Liver (tissue), 9 donors: ENCODE data around the gene CNTF. TPM values are rescaled to one million over a fixed set of nuclear protein-coding genes. Genes with fewer than 3 reads are reported as not detected.

Source experiments
- DNase-seq: peaks from one replicate; pipeline ENCODE4 v3.0.0-alpha.2; 2017; ENCODE audit warnings: low spot score
- H3K27ac ChIP-seq, 2 donors: one replicate each; pipeline ENCODE4 v1.7.0; 2013; ENCODE audit warnings: inconsistent platforms in 2 of 2, low read length in 2 of 2, control low read depth in 1 of 2, low read depth in 1 of 2, mild to moderate bottlenecking in 1 of 2
- H3K27me3 ChIP-seq, 4 donors: one replicate each; pipeline versions ENCODE4 v1.6.1 to v1.7.0; 2013; ENCODE audit warnings: low read length in 3 of 4, inconsistent platforms in 1 of 4, mild to moderate bottlenecking in 1 of 4, moderate library complexity in 1 of 4; ENCODE audit not compliant: control insufficient read depth in 4 of 4, insufficient read depth in 4 of 4
- H3K36me3 ChIP-seq, 4 donors: one replicate each; pipeline versions ENCODE4 v1.6.1 to v1.7.0; 2013; ENCODE audit warnings: low read length in 3 of 4, mild to moderate bottlenecking in 3 of 4, low read depth in 1 of 4, moderate library complexity in 1 of 4; ENCODE audit not compliant: control insufficient read depth in 4 of 4, insufficient read depth in 3 of 4
- H3K4me1 ChIP-seq, 4 donors: one replicate each; pipeline versions ENCODE4 v1.6.1 to v1.7.0; 2013; ENCODE audit warnings: low read length in 3 of 4, mild to moderate bottlenecking in 3 of 4, moderate library complexity in 1 of 4; ENCODE audit not compliant: control insufficient read depth in 4 of 4, insufficient read depth in 4 of 4
- H3K4me3 ChIP-seq, 3 donors: one replicate each; pipeline versions ENCODE4 v1.6.1 to v1.7.0; 2013; ENCODE audit warnings: low read length in 3 of 3, control low read depth in 1 of 3, low read depth in 1 of 3, mild to moderate bottlenecking in 1 of 3
- H3K9ac ChIP-seq, 2 donors: one replicate each; pipeline ENCODE4 v1.7.0; 2013; ENCODE audit warnings: low read length in 2 of 2, mild to moderate bottlenecking in 2 of 2, moderate library complexity in 2 of 2, control low read depth in 1 of 2, low read depth in 1 of 2
- H3K9me3 ChIP-seq, 4 donors: one replicate each; pipeline versions ENCODE4 v1.6.1 to v1.7.0; 2013; ENCODE audit warnings: low read length in 3 of 4; ENCODE audit not compliant: control insufficient read depth in 4 of 4
- ATF3 ChIP-seq: IDR thresholded peaks from 2 replicates; pipeline ENCODE4 v1.6.1; 2016; ENCODE audit warnings: antibody characterized with exemption
- CTCF ChIP-seq: fragments of 150-350 bp; IDR thresholded peaks from 2 replicates; pipeline ENCODE4 v1.5.1; 2017; ENCODE audit warnings: improper control_type of control experiment, low read depth, low read length; ENCODE audit not compliant: missing input control
- EGR1 ChIP-seq, 2 donors: IDR thresholded peaks; 2 replicates each; pipeline ENCODE4 v1.6.1; 2016 to 2018; ENCODE audit warnings: antibody characterized with exemption in 2 of 2, low read depth in 2 of 2
- FOXA2 ChIP-seq: IDR thresholded peaks from 2 replicates; pipeline ENCODE4 v1.6.1; 2016; ENCODE audit warnings: antibody characterized with exemption
- GABPA ChIP-seq, 2 donors: IDR thresholded peaks in 1 of 2; conservative IDR thresholded peaks in 1 of 2; 2 replicates each; pipeline ENCODE4 v1.6.1; 2016; ENCODE audit warnings: antibody characterized with exemption in 2 of 2, mild to moderate bottlenecking in 1 of 2, moderate library complexity in 1 of 2
- HNF4A ChIP-seq, 2 donors: conservative IDR thresholded peaks; 2 replicates each; pipeline ENCODE4 v1.6.1; 2016; ENCODE audit warnings: antibody characterized with exemption in 2 of 2, mild to moderate bottlenecking in 2 of 2
- HNF4G ChIP-seq: IDR thresholded peaks from 2 replicates; pipeline ENCODE4 v1.6.1; 2016; ENCODE audit warnings: antibody characterized with exemption
- MAX ChIP-seq: IDR thresholded peaks from 2 replicates; pipeline ENCODE4 v1.6.1; 2016; ENCODE audit warnings: antibody characterized with exemption
- RAD21 ChIP-seq, 2 donors: IDR thresholded peaks; 2 replicates each; pipeline ENCODE4 v1.6.1; 2016; ENCODE audit warnings: antibody characterized with exemption in 2 of 2, mild to moderate bottlenecking in 2 of 2
- REST ChIP-seq: IDR thresholded peaks from 2 replicates; pipeline ENCODE4 v1.6.1; 2016; ENCODE audit warnings: antibody characterized with exemption, mild to moderate bottlenecking
- RXRA ChIP-seq, 2 donors: IDR thresholded peaks; 2 replicates each; pipeline ENCODE4 v1.6.1; 2017 to 2018; ENCODE audit warnings: antibody characterized with exemption in 2 of 2, mild to moderate bottlenecking in 1 of 2
- SP1 ChIP-seq: IDR thresholded peaks from 2 replicates; pipeline ENCODE4 v1.6.1; 2018; ENCODE audit warnings: antibody characterized with exemption, mild to moderate bottlenecking
- TAF1 ChIP-seq: conservative IDR thresholded peaks from 2 replicates; pipeline ENCODE4 v1.6.1; 2016; ENCODE audit warnings: antibody characterized with exemption, mild to moderate bottlenecking
- YY1 ChIP-seq: IDR thresholded peaks from 2 replicates; pipeline ENCODE4 v1.6.1; 2016; ENCODE audit warnings: antibody characterized with exemption, mild to moderate bottlenecking
- WGBS: extraction: QIAGEN DNeasy Blood & Tissue Kit; methylation state at CpG from one replicate; pipeline ENCODE4 v1.1.7; 2013; 5-methylcytosine and 5-hydroxymethylcytosine counted together
- polyA plus RNA-seq, 2 donors: library from polyadenylated mRNA; stranded (reverse) in 1 of 2; unstranded in 1 of 2; fragments of 200-250 nt in 1 of 2; fragments of >200 nt in 1 of 2; fragmentation: Nextera tagmentation in 1 of 2; extraction: Ambion mirVana in 1 of 2; gene quantifications; one replicate each; pipeline versions ENCODE4 v1.2.1 to v1.2.3, GENCODE V29; 2013 to 2015
- total RNA-seq, 2 donors: library from RNA; depleted of rRNA; stranded (reverse); fragments of >200 nt; gene quantifications; one replicate each; pipeline ENCODE4 v1.2.3, GENCODE V29; 2014
- donor health status: healthy.
- donor health status: healthy.
- donor health status: healthy.
- donor health status: healthy.
- donor health status: healthy.

CNTF gene
- total and polyA plus RNA-seq, 4 donors: 0.18 to 3.8 (median 0.66) TPM

GRCh38 chr11:58659910-58660570 lies 37.6 kb downstream of the CNTF start:
- WGBS: 91% methylated on average over 5 of the region's 5 CpGs

GRCh38 chr11:58671983-58672633 lies 49.6 kb downstream of the CNTF start:
- 87% methylated on average over 6 of the region's 6 CpGs for WGBS
- H3K9me3 ChIP-seq: no peaks in the 10 kb centered on the region
- no peak overlapping the region for H3K9ac ChIP-seq
- DNase-seq: no peak
- peaks cover 3 to 16% (median 10%) of the 10 kb centered on the region in 4 donors for H3K4me1 ChIP-seq
- H3K36me3 ChIP-seq: no peaks in the 10 kb centered on the region
- H3K27ac ChIP-seq: no peak overlapping the region
- TF ChIP-seq EGR1 (IDR thresholded peaks at IDR 0.05; ENCODE audit: low read depth in 2 of 2): no peak
- TF ChIP-seq MAX: no peak
- TF ChIP-seq HNF4A (conservative IDR thresholded peaks at IDR 0.05): no peak
- TF ChIP-seq CTCF: no peak
- TF ChIP-seq FOXA2: no peak
- TF ChIP-seq TAF1: no peak
- no peak for TF ChIP-seq ATF3
- TF ChIP-seq YY1: no peak
- no peak for TF ChIP-seq REST
- no peak for TF ChIP-seq GABPA (IDR thresholded peaks at IDR 0.05 in 1 of 2, conservative IDR thresholded peaks at IDR 0.05 in 1 of 2)
- no peak for TF ChIP-seq RAD21 (IDR thresholded peaks at IDR 0.05)
- TF ChIP-seq SP1: no peak
- no peak for TF ChIP-seq HNF4G
- no peak overlapping the region for H3K4me3 ChIP-seq
- H3K27me3 ChIP-seq: no peaks in the 10 kb centered on the region

More at GRCh38 chr11:58659910-58660570, 37.6 kb downstream of the CNTF start:
- Histone ChIP-seq H3K27me3 (no peaks in the 10 kb centered on the region), H3K9ac (no peak overlapping the region), H3K36me3 (no peaks in the 10 kb centered on the region), H3K4me1 (no peaks in the 10 kb centered on the region), H3K9me3 (no peaks in the 10 kb centered on the region), H3K27ac (no peak overlapping the region), H3K4me3 (no peak overlapping the region)
- TF ChIP-seq RXRA (IDR thresholded peaks at IDR 0.05): no peak
- TF ChIP-seq HNF4G: no peak
- no peak for TF ChIP-seq MAX
- DNase-seq: no peak
